Sigmoid colon (tissue), 7 donors: Measurements from ENCODE around the gene TOP3A. TPM values are rescaled to one million over a fixed set of nuclear protein-coding genes. Genes with fewer than 3 reads are reported as not detected.
"Not testable (repeated sequence)": the region's sequence is repeated elsewhere in the genome, so short reads cannot be mapped to it uniquely, and the experiment has no call there.

Experiments used
- DNase-seq: peaks from one replicate; pipeline ENCODE4 v3.0.0-alpha.2; 2019
- H3K27ac ChIP-seq, 4 donors: fragments of 200-600 bp; sonication (generic); one replicate each; pipeline ENCODE4 v1.5.1; 2016 to 2019; ENCODE audit warnings: mild to moderate bottlenecking in 1 of 4
- H3K27me3 ChIP-seq, 3 donors: fragments of 200-600 bp; sonication (generic); one replicate each; pipeline ENCODE4 v1.5.1; 2019; ENCODE audit warnings: mild to moderate bottlenecking in 1 of 3
- H3K36me3 ChIP-seq, 4 donors: fragments of 200-600 bp; sonication (generic); one replicate each; pipeline ENCODE4 v1.5.1; 2016 to 2019
- H3K4me1 ChIP-seq, 4 donors: fragments of 200-600 bp; sonication (generic); one replicate each; pipeline ENCODE4 v1.5.1; 2017 to 2019
- H3K4me3 ChIP-seq, 4 donors: fragments of 200-600 bp; sonication (generic); one replicate each; pipeline ENCODE4 v1.5.1; 2017 to 2019; ENCODE audit warnings: mild to moderate bottlenecking in 2 of 4, moderate library complexity in 1 of 4
- H3K9me3 ChIP-seq, 4 donors: fragments of 200-600 bp in 3 of 4; sonication (generic) in 3 of 4; one replicate each; pipeline versions ENCODE4 v1.5.1 to v1.6.1; 2013 to 2019
- EP300 ChIP-seq, 4 donors: sonication (generic); formaldehyde crosslinking; IDR thresholded peaks; one replicate each; pipeline ENCODE4 v1.6.1; 2017; ENCODE audit warnings: antibody characterized with exemption in 4 of 4
- POLR2A ChIP-seq, 2 donors: fragments of 450-650 bp; IDR thresholded peaks; one replicate each; pipeline ENCODE4 v1.6.1; 2016; ENCODE audit warnings: antibody characterized with exemption in 2 of 2, mild to moderate bottlenecking in 2 of 2, moderate library complexity in 2 of 2
- POLR2AphosphoS5 ChIP-seq, 4 donors: sonication (generic); formaldehyde crosslinking; IDR thresholded peaks; one replicate each; pipeline ENCODE4 v1.6.1; 2017; ENCODE audit warnings: antibody characterized with exemption in 4 of 4
- WGBS, 2 donors: extraction: QIAGEN DNeasy Blood & Tissue Kit; methylation state at CpG; one replicate each; pipeline ENCODE4 v1.1.7; 2013; 5-methylcytosine and 5-hydroxymethylcytosine counted together
- intact Hi-C: fragments of 100-400 bp; cut with DNase I; formaldehyde crosslinking; loops from one replicate; pipeline ENCODE4 v1.15.1; 2023
- polyA plus RNA-seq, 3 donors: library from polyadenylated mRNA; stranded (reverse); fragments of 200-250 nt; gene quantifications; one replicate each; pipeline ENCODE4 v1.2.3, GENCODE V29; 2013
- total RNA-seq, 4 donors: library from RNA; depleted of rRNA; stranded (reverse); fragments of >200 nt; gene quantifications; one replicate each; pipeline ENCODE4 v1.1.0, GENCODE V29; 2016
- TF ChIP-seq, protein P1 (sequence below), 4 experiments: fragments of 450-650 bp in 3 of 4; fragments of 200-600 bp in 1 of 4; IDR thresholded peaks; one replicate each; pipeline ENCODE4 v1.5.1; 2016 to 2019; ENCODE audit warnings: antibody characterized with exemption in 4 of 4, mild to moderate bottlenecking in 3 of 4, moderate library complexity in 2 of 4
- donor health status: healthy with polysubstance abuse.
- donor health status: Bipolar disorder and iron deficiency.
- donor health status: healthy.

The TOP3A gene
- total and polyA plus RNA-seq, 7 donors: 5.4 to 42.4 (median 22.1) TPM

DNA sequence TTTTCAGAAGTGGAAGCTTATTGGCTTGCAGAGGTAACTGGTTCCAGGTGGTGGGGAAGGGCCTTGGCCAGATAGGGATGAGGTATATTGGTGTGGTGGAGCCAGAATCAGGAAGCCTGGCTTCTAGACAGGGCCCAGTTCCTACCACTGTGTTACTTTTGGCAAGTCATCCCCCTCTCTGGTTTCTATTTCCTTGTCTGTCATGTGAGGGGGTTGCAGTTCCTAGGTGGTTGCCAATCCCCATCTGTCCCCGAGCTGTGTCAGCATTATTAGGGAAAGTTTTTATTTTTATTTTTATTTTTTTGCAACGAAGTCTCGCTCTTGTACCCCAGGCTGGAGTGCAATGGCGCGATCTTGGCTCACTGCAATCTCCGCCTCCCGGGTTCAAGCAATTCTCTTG, 3.3 kb upstream of the TOP3A start:
- Histone ChIP-seq H3K27me3 (no peaks in the 10 kb centered on the region), H3K4me3 (no peak overlapping the region), H3K4me1 (peaks cover 0 to 72% (median 66%) of the 10 kb centered on the region in 4 donors), H3K36me3 (peaks cover 4 to 55% (median 15%) of the 10 kb centered on the region in 4 donors), H3K27ac (no peak overlapping the region), H3K9me3 (no peaks in the 10 kb centered on the region)
- 86 to 92% methylated on average over 7 of the region's 7 CpGs for WGBS, 2 donors
- TF ChIP-seq POLR2A (IDR thresholded peaks at IDR 0.05): no peak
- TF ChIP-seq POLR2AphosphoS5 (IDR thresholded peaks at IDR 0.05): no peak
- no peak for TF ChIP-seq EP300 (IDR thresholded peaks at IDR 0.05)
- TF ChIP-seq, protein P1, sequence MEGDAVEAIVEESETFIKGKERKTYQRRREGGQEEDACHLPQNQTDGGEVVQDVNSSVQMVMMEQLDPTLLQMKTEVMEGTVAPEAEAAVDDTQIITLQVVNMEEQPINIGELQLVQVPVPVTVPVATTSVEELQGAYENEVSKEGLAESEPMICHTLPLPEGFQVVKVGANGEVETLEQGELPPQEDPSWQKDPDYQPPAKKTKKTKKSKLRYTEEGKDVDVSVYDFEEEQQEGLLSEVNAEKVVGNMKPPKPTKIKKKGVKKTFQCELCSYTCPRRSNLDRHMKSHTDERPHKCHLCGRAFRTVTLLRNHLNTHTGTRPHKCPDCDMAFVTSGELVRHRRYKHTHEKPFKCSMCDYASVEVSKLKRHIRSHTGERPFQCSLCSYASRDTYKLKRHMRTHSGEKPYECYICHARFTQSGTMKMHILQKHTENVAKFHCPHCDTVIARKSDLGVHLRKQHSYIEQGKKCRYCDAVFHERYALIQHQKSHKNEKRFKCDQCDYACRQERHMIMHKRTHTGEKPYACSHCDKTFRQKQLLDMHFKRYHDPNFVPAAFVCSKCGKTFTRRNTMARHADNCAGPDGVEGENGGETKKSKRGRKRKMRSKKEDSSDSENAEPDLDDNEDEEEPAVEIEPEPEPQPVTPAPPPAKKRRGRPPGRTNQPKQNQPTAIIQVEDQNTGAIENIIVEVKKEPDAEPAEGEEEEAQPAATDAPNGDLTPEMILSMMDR (IDR thresholded peaks at IDR 0.05): no peak
- DNase-seq: no peak
- intact Hi-C loops: loop anchor here (5.0 kb wide), 1 partner anchor 91 kb away; the partner anchor contains the start of gene LLGL1

DNA sequence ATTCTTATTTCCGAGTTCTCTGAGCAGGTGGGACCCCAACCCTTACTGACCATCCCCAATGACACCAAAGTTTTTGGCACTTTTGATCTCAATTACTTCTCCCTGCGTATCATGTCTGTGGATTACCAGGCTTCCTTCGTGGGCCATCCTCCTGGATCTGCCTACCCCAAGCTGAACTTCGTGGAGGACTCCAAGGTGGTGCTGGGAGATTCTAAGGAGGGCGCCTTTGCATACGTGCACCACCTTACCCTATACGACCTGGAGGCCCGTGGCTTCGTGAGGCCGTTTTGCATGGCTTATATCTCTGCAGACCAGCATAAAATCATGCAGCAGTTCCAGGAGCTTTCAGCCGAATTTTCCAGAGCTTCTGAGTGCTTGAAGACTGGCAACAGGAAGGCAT, 1.2 kb upstream of the TOP3A start:
- Histone ChIP-seq H3K27ac (peak overlapping the region; percentile 85 to 92 (median 90)), H3K4me1 (peaks cover 0 to 80% (median 72%) of the 10 kb centered on the region in 4 donors), H3K27me3 (no peaks in the 10 kb centered on the region), H3K4me3 (peak overlapping the region; percentile 81 to 93 (median 90)), H3K36me3 (peaks cover 0 to 44% (median 7%) of the 10 kb centered on the region in 4 donors), H3K9me3 (no peaks in the 10 kb centered on the region)
- peak; percentile 38 for DNase-seq
- no peak for TF ChIP-seq POLR2AphosphoS5 (IDR thresholded peaks at IDR 0.05)
- intact Hi-C loops: loop anchor here (2.0 to 5.0 kb wide), 2 partner anchors 55 to 89 kb away; partner anchors contain the start of genes LLGL1 and MIEF2
- 66 to 68% methylated on average over 11 of the region's 11 CpGs for WGBS, 2 donors

DNA sequence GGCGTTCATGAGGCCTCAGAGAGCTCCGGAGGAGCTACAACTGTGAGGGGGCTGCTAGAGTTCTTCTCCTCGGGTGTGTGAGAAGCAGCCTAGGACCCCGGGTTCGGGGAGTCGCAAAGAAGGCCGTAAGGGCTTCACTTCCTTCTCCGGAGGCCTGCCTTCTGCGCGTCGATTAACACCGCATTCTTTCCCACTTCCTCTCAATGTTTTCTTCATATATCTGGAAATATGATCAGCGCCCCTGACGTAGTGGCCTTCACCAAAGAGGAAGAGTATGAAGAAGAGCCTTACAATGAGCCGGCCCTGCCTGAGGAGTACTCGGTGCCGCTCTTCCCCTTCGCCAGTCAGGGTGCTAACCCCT, 748 bp upstream of the TOP3A start:
- Histone ChIP-seq H3K27me3 (no peaks in the 10 kb centered on the region), H3K4me1 (peaks cover 0 to 77% (median 69%) of the 10 kb centered on the region in 4 donors), H3K36me3 (peaks cover 0 to 41% (median 7%) of the 10 kb centered on the region in 4 donors), H3K27ac (peak overlapping the region; percentile 85 to 92 (median 90)), H3K9me3 (no peaks in the 10 kb centered on the region), H3K4me3 (peak overlapping the region; percentile 81 to 93 (median 90))
- 5 to 7% methylated on average over 18 of the region's 18 CpGs for WGBS, 2 donors
- intact Hi-C loops: loop anchor here (2.0 to 5.0 kb wide), 2 partner anchors 55 to 88 kb away; partner anchors contain the start of genes LLGL1 and MIEF2
- TF ChIP-seq, protein P1 (IDR thresholded peaks at IDR 0.05): no peak
- TF ChIP-seq EP300 (IDR thresholded peaks at IDR 0.05): no peak
- TF ChIP-seq POLR2AphosphoS5 (IDR thresholded peaks at IDR 0.05): no peak
- TF ChIP-seq POLR2A (IDR thresholded peaks at IDR 0.05): no peak
- no peak for DNase-seq

DNA sequence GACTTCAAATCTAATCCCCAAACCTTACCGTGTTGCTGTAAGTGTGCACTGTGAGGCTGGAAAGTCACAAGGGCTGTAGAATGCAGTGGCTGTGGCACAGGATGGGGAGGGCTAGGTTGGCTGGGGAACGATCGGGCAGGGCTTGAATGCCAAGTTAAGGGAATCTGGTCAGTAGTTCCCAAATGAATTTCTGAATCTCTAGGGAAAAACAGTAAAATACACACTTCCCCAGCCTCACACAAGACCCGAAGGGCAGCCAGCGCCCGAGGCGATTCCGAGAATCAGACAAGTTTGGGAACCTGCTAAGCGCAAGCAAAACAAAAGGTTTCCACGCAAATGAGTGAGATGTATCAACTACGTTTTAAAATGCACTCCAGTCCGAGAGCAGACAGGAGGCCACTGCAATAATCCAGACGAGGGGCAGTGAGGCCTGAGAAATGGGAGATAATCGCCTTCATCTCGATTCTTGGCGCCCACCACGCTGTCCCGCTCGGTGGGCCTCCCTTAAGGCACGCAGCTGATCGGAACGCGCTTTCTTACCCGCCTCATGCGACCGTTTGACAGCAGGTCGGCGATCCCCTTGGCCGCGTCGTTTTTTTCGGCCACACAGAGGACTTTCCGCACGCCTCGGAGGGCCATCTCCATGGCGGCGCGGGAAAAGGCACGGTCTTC, 599 bp downstream of the TOP3A start:
- TF ChIP-seq EP300 (IDR thresholded peaks at IDR 0.05): no peak
- TF ChIP-seq, protein P1 (IDR thresholded peaks at IDR 0.05): no peak
- no peak for TF ChIP-seq POLR2A (IDR thresholded peaks at IDR 0.05)
- TF ChIP-seq POLR2AphosphoS5 (IDR thresholded peaks at IDR 0.05): no peak
- Histone ChIP-seq H3K4me3 (peak overlapping the region; percentile 81 to 93 (median 90)), H3K27ac (peak overlapping the region; percentile 85 to 92 (median 90)), H3K4me1 (peaks cover 0 to 64% (median 55%) of the 10 kb centered on the region in 4 donors), H3K36me3 (peaks cover 0 to 33% (median 6%) of the 10 kb centered on the region in 4 donors), H3K9me3 (no peaks in the 10 kb centered on the region), H3K27me3 (no peaks in the 10 kb centered on the region)
- intact Hi-C loops: loop anchor here (2.0 kb wide), 1 partner anchor 53 kb away; the partner anchor contains the start of gene MIEF2
- WGBS, 2 donors: 0% methylated on average over 39 of the region's 39 CpGs
- no peak for DNase-seq

DNA sequence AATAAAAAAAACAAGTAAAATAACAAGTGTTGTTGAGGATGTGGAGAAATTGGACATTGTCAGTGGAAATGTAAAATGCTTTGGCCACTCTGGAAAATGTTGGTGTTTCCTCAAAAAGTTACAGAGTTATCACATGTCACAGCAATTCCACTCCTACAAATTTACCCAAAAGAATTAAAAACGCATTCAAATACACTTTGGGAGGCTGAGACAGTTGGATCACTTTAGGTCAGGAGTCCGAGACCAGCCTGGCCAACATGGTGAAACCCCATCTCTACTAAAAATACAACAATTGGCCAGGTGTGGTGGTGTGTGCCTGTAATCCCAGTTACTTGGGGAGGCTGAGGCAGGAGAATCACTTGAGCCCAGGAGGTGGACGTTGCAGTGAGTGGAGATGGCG, 5.6 kb downstream of the TOP3A start:
- 97 to 98% methylated on average over 4 of the region's 4 CpGs for WGBS, 2 donors
- no peak overlapping the region for H3K4me3 ChIP-seq
- H3K27me3 ChIP-seq: no peaks in the 10 kb centered on the region
- peaks cover 8 to 59% (median 29%) of the 10 kb centered on the region in 4 donors for H3K36me3 ChIP-seq
- no peak for DNase-seq
- no peaks in the 10 kb centered on the region for H3K9me3 ChIP-seq
- no peak overlapping the region for H3K27ac ChIP-seq
- H3K4me1 ChIP-seq: peaks cover 0 to 22% (median 17%) of the 10 kb centered on the region in 4 donors
- intact Hi-C loops: no loop called here
- TF ChIP-seq, protein P1 (IDR thresholded peaks at IDR 0.05): no peak
- TF ChIP-seq EP300 (IDR thresholded peaks at IDR 0.05) (no peak), POLR2AphosphoS5 (IDR thresholded peaks at IDR 0.05) (no peak), POLR2A (IDR thresholded peaks at IDR 0.05) (no peak)

DNA sequence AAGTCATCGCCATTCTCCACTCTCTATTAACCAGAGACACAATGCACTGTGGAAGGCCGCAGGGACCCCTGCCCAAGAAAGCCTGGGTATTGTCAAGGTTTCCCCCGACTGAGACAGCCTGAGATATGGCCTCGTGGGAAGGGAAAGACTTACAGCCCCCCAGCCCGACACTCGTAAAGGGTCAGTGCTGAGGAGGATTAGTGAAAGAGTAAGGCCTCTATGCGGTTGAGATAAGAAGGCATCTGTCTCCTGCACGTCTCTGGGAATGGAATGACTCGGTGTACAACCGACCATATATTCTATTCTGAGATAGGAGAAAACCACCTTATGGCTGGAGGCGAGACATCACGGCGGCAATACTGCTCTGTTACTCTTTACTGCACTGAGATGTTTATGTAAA, 11.6 kb downstream of the TOP3A start:
- 88 to 93% methylated on average over 13 of the region's 13 CpGs for WGBS, 2 donors
- not testable (repeated sequence) for H3K27me3 ChIP-seq

More for the DNA sequence above, 11.6 kb downstream of the TOP3A start:
- H3K4me3 ChIP-seq, H3K9me3 ChIP-seq, DNase-seq, H3K4me1 ChIP-seq, H3K27ac ChIP-seq, intact Hi-C loops: not testable (repeated sequence)
- H3K36me3 ChIP-seq: peaks cover 24 to 94% (median 70%) of the 10 kb centered on the region in 4 donors
